ENCODE measurements around the gene KLF8. TPM values are rescaled to one million over a fixed set of nuclear protein-coding genes. Genes with fewer than 3 reads are reported as not detected.

The KLF8 gene
- total RNA-seq, 4 donors from 2014 or later = 10.1 to 15.5 (median 14.8) TPM

- no peak for DNase-seq (ENCODE audit: extremely low spot score)
- Histone ChIP-seq H3K4me3 (no peak overlapping the region), H3K27ac (replicated peaks in 1 of 4) (no peak overlapping the region), H3K27me3 (peaks cover 0 to 2% (median 0%) of the 10 kb centered on the region in 4 donors), H3K4me1 (no peaks in the 10 kb centered on the region), H3K36me3 (peaks cover 3 to 32% (median 15%) of the 10 kb centered on the region in 4 donors), H3K9me3 (no peaks in the 10 kb centered on the region)
- intact Hi-C loops (cut with DNase I) = no loop called here
- 33% methylated on average over 1 of the region's 1 CpG for WGBS
- TF ChIP-seq EP300 (IDR thresholded peaks at IDR 0.05) = no peak
- TF ChIP-seq POLR2A (IDR thresholded peaks at IDR 0.05; ENCODE audit: low read depth) = no peak
- TF ChIP-seq POLR2AphosphoS5 (IDR thresholded peaks at IDR 0.05) = no peak
- no peak for TF ChIP-seq CTCF (IDR thresholded peaks at IDR 0.05)
These were observed 36.7 kb downstream of the KLF8 start for GRCh38 chrX:56268888-56269287.

- no peak overlapping the region for H3K27ac ChIP-seq (replicated peaks in 1 of 4)
- no peaks in the 10 kb centered on the region for H3K9me3 ChIP-seq
- no peak overlapping the region for H3K4me3 ChIP-seq
- no peaks in the 10 kb centered on the region for H3K4me1 ChIP-seq
- WGBS = 71% methylated on average over 1 of the region's 1 CpG
- intact Hi-C loops (cut with DNase I) = no loop called here
- TF ChIP-seq POLR2AphosphoS5 (IDR thresholded peaks at IDR 0.05) (no peak), CTCF (IDR thresholded peaks at IDR 0.05) (no peak), POLR2A (IDR thresholded peaks at IDR 0.05; ENCODE audit: low read depth) (no peak), EP300 (IDR thresholded peaks at IDR 0.05) (no peak)
- H3K27me3 ChIP-seq = peaks cover 0 to 3% (median 0%) of the 10 kb centered on the region in 4 donors
- peaks cover 0 to 14% (median 0%) of the 10 kb centered on the region in 4 donors for H3K36me3 ChIP-seq
- no peak for DNase-seq (ENCODE audit: extremely low spot score)
These were observed 46.5 kb downstream of the KLF8 start for GRCh38 chrX:56278692-56279091.

- 69% methylated on average over 2 of the region's 2 CpGs for WGBS
- Histone ChIP-seq H3K4me3 (no peak overlapping the region), H3K9me3 (no peaks in the 10 kb centered on the region), H3K4me1 (no peaks in the 10 kb centered on the region), H3K27ac (replicated peaks in 1 of 4) (no peak overlapping the region), H3K27me3 (no peaks in the 10 kb centered on the region), H3K36me3 (peaks cover 0 to 23% (median 7%) of the 10 kb centered on the region in 4 donors)
- intact Hi-C loops (cut with DNase I) = no loop called here
- no peak for DNase-seq (ENCODE audit: extremely low spot score)
- TF ChIP-seq POLR2A (IDR thresholded peaks at IDR 0.05; ENCODE audit: low read depth) = no peak
- TF ChIP-seq EP300 (IDR thresholded peaks at IDR 0.05) = no peak
- no peak for TF ChIP-seq POLR2AphosphoS5 (IDR thresholded peaks at IDR 0.05)
- no peak for TF ChIP-seq CTCF (IDR thresholded peaks at IDR 0.05)
These were observed 47.7 kb downstream of the KLF8 start for GRCh38 chrX:56279863-56280262.

- Histone ChIP-seq H3K27ac (replicated peaks in 1 of 4) (no peak overlapping the region), H3K36me3 (peaks cover 0 to 38% (median 12%) of the 10 kb centered on the region in 4 donors), H3K27me3 (no peaks in the 10 kb centered on the region), H3K4me1 (no peaks in the 10 kb centered on the region), H3K4me3 (no peak overlapping the region), H3K9me3 (no peaks in the 10 kb centered on the region)
- intact Hi-C loops (cut with DNase I) = no loop called here
- TF ChIP-seq POLR2A (IDR thresholded peaks at IDR 0.05; ENCODE audit: low read depth) (no peak), POLR2AphosphoS5 (IDR thresholded peaks at IDR 0.05) (no peak)
- DNase-seq (ENCODE audit: extremely low spot score) = no peak
These were observed 49.6 kb downstream of the KLF8 start for GRCh38 chrX:56281789-56282188.

GRCh38 chrX:56284269-56284668, 52.1 kb downstream of the KLF8 start:
- Histone ChIP-seq H3K27me3 (no peaks in the 10 kb centered on the region), H3K27ac (replicated peaks in 1 of 4) (no peak overlapping the region), H3K9me3 (no peaks in the 10 kb centered on the region), H3K4me3 (no peak overlapping the region), H3K4me1 (no peaks in the 10 kb centered on the region), H3K36me3 (peaks cover 0 to 51% (median 13%) of the 10 kb centered on the region in 4 donors)
- DNase-seq (ENCODE audit: extremely low spot score) = no peak
- TF ChIP-seq CTCF (IDR thresholded peaks at IDR 0.05) (no peak), EP300 (IDR thresholded peaks at IDR 0.05) (no peak), POLR2AphosphoS5 (IDR thresholded peaks at IDR 0.05) (no peak), POLR2A (IDR thresholded peaks at IDR 0.05; ENCODE audit: low read depth) (no peak)
- intact Hi-C loops (cut with DNase I) = no loop called here
- 78% methylated on average over 13 of the region's 13 CpGs for WGBS
